ENCODE data around the gene TMEM63A. TPM values are rescaled to one million over a fixed set of nuclear protein-coding genes. Genes with fewer than 3 reads are reported as not detected.

Gene TMEM63A
- total and polyA plus RNA-seq, 2 donors (not counting 3 experiments of a cell fraction or from before 2014, with no cell fraction given), result 28.7 to 41.4 TPM

DNA sequence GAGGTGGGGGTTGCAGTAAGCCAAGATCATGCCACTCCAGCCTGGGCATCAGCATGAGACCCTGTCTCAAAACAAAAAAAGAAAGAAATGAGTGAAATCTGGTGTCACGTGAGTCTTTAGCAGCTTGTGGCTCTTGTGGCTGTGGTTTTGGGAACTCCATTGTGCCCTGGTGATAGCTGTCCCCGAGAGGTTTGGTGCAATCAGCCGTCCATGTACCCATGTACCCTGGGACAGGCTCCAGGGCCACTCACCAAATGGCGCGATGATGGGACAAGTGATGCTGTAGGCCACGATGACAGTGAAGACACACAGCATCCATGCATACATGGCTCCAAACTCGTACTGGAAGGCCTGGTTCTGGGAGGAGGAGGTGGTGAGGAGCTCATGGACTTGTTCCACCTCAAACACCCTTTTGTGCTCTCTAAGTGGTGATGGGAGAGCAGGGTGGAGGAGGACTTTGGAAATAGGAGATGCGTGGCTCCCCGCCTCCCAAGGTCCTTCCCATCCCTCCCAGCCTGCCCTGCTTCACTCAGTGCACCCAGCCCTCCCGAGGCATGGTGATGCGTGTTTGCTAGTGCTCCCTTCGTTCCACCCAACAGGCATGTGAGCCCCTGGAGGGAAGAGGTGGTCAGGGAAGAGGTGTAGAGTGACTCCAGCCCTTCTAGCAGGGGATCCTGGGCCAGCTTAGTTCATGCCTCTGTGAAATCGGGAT, 29.6 kb downstream of the TMEM63A start:
- no peak for FAIRE-seq
- DNase-seq (ENCODE audit: low read depth, low spot score), result no peak
- BruUV-seq (replicated peaks), result no TSS peak
- no peak for TF ChIP-seq POLR2A (IDR thresholded peaks at IDR 0.05; ENCODE audit: low read depth, low read length)
- H3K4me1 ChIP-seq (ENCODE audit: control insufficient read depth, extremely low read depth, insufficient read depth, low read length), result no peaks in the 10 kb centered on the region
- no peaks in the 10 kb centered on the region for H3K9me3 ChIP-seq (replicated peaks; ENCODE audit: control insufficient read depth, insufficient read depth, low read length)
- H2AFZ ChIP-seq (ENCODE audit: low read depth, low read length), result no peak overlapping the region
- H3K9me1 ChIP-seq (replicated peaks; ENCODE audit: control insufficient read depth, extremely low read depth, insufficient read depth, low read length), result no peaks in the 10 kb centered on the region
- POLR2A ChIA-PET, result no interaction called here
- H3K27me3 ChIP-seq (ENCODE audit: control insufficient read depth in 2 of 2, insufficient read depth in 2 of 2, low read length in 2 of 2), result no peaks in the 10 kb centered on the region
- H3K9ac ChIP-seq (replicated peaks; ENCODE audit: extremely low read depth, insufficient read depth, low read length), result no peak overlapping the region
- dilution Hi-C loops (cut with MboI; ENCODE audit: extremely low pct_ligation_motif_present, low sequenced_read_pairs) (no loop called here), intact Hi-C loops (cut with micrococcal nuclease) (no loop called here)
- no peaks in the 10 kb centered on the region for H3K79me2 ChIP-seq (ENCODE audit: control insufficient read depth, insufficient read depth, low read length)
- no peaks in the 10 kb centered on the region for H3K36me3 ChIP-seq (ENCODE audit: control insufficient read depth in 2 of 2, extremely low read depth in 1 of 2, insufficient read depth in 2 of 2, low read length in 2 of 2)
- no peak overlapping the region for H3K4me2 ChIP-seq (ENCODE audit: insufficient read depth, low read length)
- CTCF ChIA-PET, result interaction anchor here (0.5 to 2.0 kb wide), 4 partner anchors 26 to 378 kb away, joined by 3 to 7 read pairs (median 4); partner anchors contain the start of gene TMEM63A
- no peaks in the 10 kb centered on the region for H4K20me1 ChIP-seq (replicated peaks; ENCODE audit: control insufficient read depth, extremely low read depth, insufficient read depth, low read length)
- no peak overlapping the region for H3K4me3 ChIP-seq (replicated peaks in 1 of 3; ENCODE audit: insufficient read depth in 1 of 3, low read depth in 1 of 3, low read length in 3 of 3)
- no peak overlapping the region for H3K27ac ChIP-seq (ENCODE audit: insufficient read depth, low read depth, low read length)

DNA sequence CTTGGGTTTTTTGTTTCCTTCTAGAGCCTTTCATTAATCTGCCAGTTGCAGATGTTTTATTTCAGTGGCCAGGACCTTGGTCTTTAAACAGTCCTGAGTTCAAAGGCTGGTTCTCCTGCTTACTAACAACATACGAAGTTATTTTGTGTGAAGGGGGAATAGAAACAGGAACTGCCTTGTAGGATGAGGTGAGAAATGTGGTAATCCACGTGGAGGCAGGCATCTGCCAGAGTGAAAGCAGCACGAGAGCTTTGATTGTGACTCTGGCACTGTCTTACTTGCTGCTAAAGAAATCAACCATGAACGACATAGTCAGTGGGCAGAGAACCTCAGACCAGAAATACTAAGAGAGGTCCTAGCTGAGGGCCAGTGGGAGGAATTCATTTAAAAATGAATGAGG, 30.4 kb downstream of the TMEM63A start:
- POLR2A ChIA-PET, result no interaction called here
- no peaks in the 10 kb centered on the region for H3K9me3 ChIP-seq (replicated peaks; ENCODE audit: control insufficient read depth, insufficient read depth, low read length)
- H4K20me1 ChIP-seq (replicated peaks; ENCODE audit: control insufficient read depth, extremely low read depth, insufficient read depth, low read length), result no peaks in the 10 kb centered on the region
- no peak overlapping the region for H3K9ac ChIP-seq (replicated peaks; ENCODE audit: extremely low read depth, insufficient read depth, low read length)
- no peak overlapping the region for H3K4me2 ChIP-seq (ENCODE audit: insufficient read depth, low read length)
- H3K79me2 ChIP-seq (ENCODE audit: control insufficient read depth, insufficient read depth, low read length), result no peaks in the 10 kb centered on the region
- no peak for FAIRE-seq
- H3K4me1 ChIP-seq (ENCODE audit: control insufficient read depth, extremely low read depth, insufficient read depth, low read length), result no peaks in the 10 kb centered on the region
- no peak for DNase-seq (ENCODE audit: low read depth, low spot score)
- H3K27ac ChIP-seq (ENCODE audit: insufficient read depth, low read depth, low read length), result no peak overlapping the region
- intact Hi-C loops (cut with micrococcal nuclease) (no loop called here), dilution Hi-C loops (cut with MboI; ENCODE audit: extremely low pct_ligation_motif_present, low sequenced_read_pairs) (no loop called here)
- TF ChIP-seq, protein P1, sequence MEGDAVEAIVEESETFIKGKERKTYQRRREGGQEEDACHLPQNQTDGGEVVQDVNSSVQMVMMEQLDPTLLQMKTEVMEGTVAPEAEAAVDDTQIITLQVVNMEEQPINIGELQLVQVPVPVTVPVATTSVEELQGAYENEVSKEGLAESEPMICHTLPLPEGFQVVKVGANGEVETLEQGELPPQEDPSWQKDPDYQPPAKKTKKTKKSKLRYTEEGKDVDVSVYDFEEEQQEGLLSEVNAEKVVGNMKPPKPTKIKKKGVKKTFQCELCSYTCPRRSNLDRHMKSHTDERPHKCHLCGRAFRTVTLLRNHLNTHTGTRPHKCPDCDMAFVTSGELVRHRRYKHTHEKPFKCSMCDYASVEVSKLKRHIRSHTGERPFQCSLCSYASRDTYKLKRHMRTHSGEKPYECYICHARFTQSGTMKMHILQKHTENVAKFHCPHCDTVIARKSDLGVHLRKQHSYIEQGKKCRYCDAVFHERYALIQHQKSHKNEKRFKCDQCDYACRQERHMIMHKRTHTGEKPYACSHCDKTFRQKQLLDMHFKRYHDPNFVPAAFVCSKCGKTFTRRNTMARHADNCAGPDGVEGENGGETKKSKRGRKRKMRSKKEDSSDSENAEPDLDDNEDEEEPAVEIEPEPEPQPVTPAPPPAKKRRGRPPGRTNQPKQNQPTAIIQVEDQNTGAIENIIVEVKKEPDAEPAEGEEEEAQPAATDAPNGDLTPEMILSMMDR (IDR thresholded peaks at IDR 0.05; ENCODE audit: extremely low read depth in 1 of 2, insufficient read depth in 1 of 2, low read depth in 1 of 2, low read length in 2 of 2), result no peak
- no peak for TF ChIP-seq FOS (IDR thresholded peaks at IDR 0.05; ENCODE audit: borderline replicate concordance, insufficient read depth, low read length)
- TF ChIP-seq EZH2 (IDR thresholded peaks at IDR 0.05; ENCODE audit: borderline replicate concordance, low read depth, low read length, severe bottlenecking), result no peak
- no peak for TF ChIP-seq POLR2A (IDR thresholded peaks at IDR 0.05; ENCODE audit: low read depth, low read length)
- no peak for TF ChIP-seq POLR2AphosphoS5 (IDR thresholded peaks at IDR 0.05; ENCODE audit: insufficient read depth, low read depth, low read length)
- TF ChIP-seq GATA2 (IDR thresholded peaks at IDR 0.05; ENCODE audit: insufficient read depth, insufficient read length, low read depth, low read length), result no peak
- TF ChIP-seq, protein P2, sequence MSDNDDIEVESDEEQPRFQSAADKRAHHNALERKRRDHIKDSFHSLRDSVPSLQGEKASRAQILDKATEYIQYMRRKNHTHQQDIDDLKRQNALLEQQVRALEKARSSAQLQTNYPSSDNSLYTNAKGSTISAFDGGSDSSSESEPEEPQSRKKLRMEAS (IDR thresholded peaks at IDR 0.05; ENCODE audit: insufficient read depth, insufficient read length), result no peak
- TF ChIP-seq MYC (IDR thresholded peaks at IDR 0.05; ENCODE audit: low read depth, low read length), result no peak
- no peak for TF ChIP-seq JUN (IDR thresholded peaks at IDR 0.05; ENCODE audit: borderline replicate concordance, insufficient read depth, insufficient read length, low read depth)
- peaks cover 0 to 2% of the 10 kb centered on the region in 2 experiments for H3K36me3 ChIP-seq (ENCODE audit: control insufficient read depth in 2 of 2, extremely low read depth in 1 of 2, insufficient read depth in 2 of 2, low read length in 2 of 2)
- no peak overlapping the region for H3K4me3 ChIP-seq (replicated peaks in 1 of 3; ENCODE audit: insufficient read depth in 1 of 3, low read depth in 1 of 3, low read length in 3 of 3)
- H3K9me1 ChIP-seq (replicated peaks; ENCODE audit: control insufficient read depth, extremely low read depth, insufficient read depth, low read length), result no peaks in the 10 kb centered on the region
- no TSS peak for BruUV-seq (replicated peaks)
- CTCF ChIA-PET, result interaction anchor here (0.5 to 2.0 kb wide), 4 partner anchors 27 to 377 kb away, joined by 3 to 7 read pairs (median 4); partner anchors contain the start of gene TMEM63A
- no peaks in the 10 kb centered on the region for H3K27me3 ChIP-seq (ENCODE audit: control insufficient read depth in 2 of 2, insufficient read depth in 2 of 2, low read length in 2 of 2)
- no peak overlapping the region for H2AFZ ChIP-seq (ENCODE audit: low read depth, low read length)

All from endothelial cell of umbilical vein (primary cell).